ENCODE measurements around the gene GSG1. TPM values are rescaled to one million over a fixed set of nuclear protein-coding genes. Genes with fewer than 3 reads are reported as not detected.

The GSG1 gene
- total RNA-seq, 1 donor from 2014 or later: not detected

DNA sequence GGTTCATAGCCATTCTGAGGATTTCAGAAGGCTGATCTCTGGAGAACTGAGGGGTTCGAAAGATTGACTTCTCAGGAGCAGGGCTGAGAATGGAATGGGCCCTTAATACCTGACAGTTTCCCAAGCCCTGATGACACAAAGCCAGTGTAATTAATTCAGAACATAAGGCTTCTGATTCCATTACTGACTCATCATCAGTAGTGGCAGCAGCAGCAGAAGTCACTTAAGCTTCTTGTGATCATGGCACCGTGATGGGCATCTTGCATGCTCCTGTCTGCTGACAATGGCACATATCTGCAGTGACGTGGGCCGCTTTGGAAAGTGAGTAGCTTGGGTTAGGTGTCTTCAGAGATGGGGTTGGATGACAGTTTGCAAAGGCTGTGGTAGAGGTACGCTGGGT, 38.2 kb upstream of the GSG1 start:
- Histone ChIP-seq H3K4me1 (peaks cover 21% of the 10 kb centered on the region), H3K36me3 (no peaks in the 10 kb centered on the region), H3K9me3 (replicated peaks) (no peaks in the 10 kb centered on the region), H3K27ac (replicated peaks) (no peak overlapping the region), H3K4me3 (no peak overlapping the region), H3K27me3 (ENCODE audit: low read depth) (no peaks in the 10 kb centered on the region)
- no peak for DNase-seq
- TF ChIP-seq, protein P1, sequence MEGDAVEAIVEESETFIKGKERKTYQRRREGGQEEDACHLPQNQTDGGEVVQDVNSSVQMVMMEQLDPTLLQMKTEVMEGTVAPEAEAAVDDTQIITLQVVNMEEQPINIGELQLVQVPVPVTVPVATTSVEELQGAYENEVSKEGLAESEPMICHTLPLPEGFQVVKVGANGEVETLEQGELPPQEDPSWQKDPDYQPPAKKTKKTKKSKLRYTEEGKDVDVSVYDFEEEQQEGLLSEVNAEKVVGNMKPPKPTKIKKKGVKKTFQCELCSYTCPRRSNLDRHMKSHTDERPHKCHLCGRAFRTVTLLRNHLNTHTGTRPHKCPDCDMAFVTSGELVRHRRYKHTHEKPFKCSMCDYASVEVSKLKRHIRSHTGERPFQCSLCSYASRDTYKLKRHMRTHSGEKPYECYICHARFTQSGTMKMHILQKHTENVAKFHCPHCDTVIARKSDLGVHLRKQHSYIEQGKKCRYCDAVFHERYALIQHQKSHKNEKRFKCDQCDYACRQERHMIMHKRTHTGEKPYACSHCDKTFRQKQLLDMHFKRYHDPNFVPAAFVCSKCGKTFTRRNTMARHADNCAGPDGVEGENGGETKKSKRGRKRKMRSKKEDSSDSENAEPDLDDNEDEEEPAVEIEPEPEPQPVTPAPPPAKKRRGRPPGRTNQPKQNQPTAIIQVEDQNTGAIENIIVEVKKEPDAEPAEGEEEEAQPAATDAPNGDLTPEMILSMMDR (IDR thresholded peaks at IDR 0.05; ENCODE audit: borderline replicate concordance): no peak
- intact Hi-C loops (cut with micrococcal nuclease): no loop called here

DNA sequence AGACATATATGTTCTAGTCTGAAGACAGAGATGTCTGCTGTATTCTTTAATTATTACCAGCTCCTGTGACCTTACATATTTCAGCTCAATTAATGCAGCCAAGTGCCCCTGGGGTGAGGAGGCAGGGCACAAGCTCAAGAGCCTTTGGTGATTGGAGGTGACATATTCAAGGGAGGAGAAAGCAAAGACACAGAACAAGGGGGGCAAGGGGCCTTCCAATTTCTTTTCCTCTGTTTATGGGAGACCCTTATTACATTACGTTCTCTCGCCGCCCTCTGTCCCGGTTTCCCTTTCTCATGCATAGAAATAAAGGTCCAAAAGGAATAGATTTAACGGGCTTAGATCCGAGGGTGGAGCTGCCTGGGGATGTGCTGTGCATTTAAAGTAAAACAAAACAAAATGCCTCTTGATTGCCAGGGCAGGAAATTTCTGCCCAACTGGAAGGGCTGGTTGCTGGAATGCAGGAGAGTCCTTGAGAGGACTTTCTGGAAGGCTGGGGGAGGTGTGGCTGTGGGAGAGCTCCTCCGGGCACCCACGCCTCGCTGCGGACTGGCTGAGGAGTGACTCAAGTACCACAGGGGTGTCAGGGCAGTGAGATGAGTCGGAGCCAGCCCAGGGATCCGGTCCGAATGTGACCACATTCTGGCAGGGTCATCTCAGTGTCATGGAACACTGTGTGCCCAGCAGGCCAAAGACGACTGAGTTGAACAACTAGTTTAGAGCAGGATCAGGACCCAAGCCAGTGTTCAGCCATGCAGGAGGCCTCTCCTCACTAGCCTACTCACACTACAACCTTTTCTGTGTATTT, 32.1 kb upstream of the GSG1 start:
- intact Hi-C loops (cut with micrococcal nuclease): no loop called here
- no peak overlapping the region for H3K27ac ChIP-seq (replicated peaks)
- no peak for DNase-seq

DNA sequence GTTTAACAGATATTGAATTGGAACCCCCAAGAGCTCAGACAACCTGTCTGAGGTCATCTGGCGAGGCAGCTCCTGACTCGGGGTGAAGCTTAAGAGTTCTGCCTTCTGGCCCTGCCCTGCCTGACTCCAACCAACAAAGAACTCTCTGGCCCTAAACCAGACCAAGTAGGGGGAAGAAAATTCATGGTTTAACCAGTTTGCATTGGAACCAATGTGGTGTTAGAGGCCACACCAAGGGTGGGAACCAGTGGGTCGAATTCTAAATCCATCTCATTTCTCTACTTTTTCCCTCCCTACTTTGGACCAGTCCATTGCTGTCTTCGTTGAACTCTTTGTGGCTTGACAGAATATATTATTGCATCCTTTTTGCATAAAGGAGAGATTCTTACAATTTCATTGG, 30.4 kb upstream of the GSG1 start:
- Histone ChIP-seq H3K9me3 (replicated peaks) (no peaks in the 10 kb centered on the region), H3K36me3 (no peaks in the 10 kb centered on the region), H3K27me3 (ENCODE audit: low read depth) (no peaks in the 10 kb centered on the region), H3K4me1 (no peaks in the 10 kb centered on the region), H3K4me3 (no peak overlapping the region), H3K27ac (replicated peaks) (no peak overlapping the region)
- intact Hi-C loops (cut with micrococcal nuclease): no loop called here
- TF ChIP-seq, protein P1 (IDR thresholded peaks at IDR 0.05; ENCODE audit: borderline replicate concordance): no peak
- no peak for DNase-seq

More for the DNA sequence above, 32.1 kb upstream of the GSG1 start:
- Histone ChIP-seq H3K4me3 (no peak overlapping the region), H3K4me1 (no peaks in the 10 kb centered on the region), H3K9me3 (replicated peaks) (no peaks in the 10 kb centered on the region), H3K27me3 (ENCODE audit: low read depth) (no peaks in the 10 kb centered on the region), H3K36me3 (no peaks in the 10 kb centered on the region)
- TF ChIP-seq, protein P1 (IDR thresholded peaks at IDR 0.05; ENCODE audit: borderline replicate concordance): no peak

DNA sequence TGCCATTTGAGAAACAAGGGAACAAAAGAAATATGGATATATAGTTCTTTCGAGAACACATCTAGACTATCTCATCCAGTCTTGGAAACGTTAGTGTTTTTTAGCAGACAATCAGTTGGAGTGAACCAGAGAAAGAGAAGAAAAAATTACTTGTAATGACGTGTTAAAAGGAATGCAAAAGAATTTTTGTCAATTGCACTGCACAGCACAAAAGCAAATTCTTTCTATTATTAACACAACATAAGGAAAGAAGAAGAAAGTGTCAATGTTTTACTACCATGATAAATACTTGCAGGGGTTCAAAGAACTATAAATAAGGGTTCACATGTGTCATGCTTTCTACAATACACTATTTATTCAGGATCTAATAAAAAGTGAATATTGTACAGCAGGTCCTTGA, 27.5 kb upstream of the GSG1 start:
- H3K9me3 ChIP-seq (replicated peaks): no peaks in the 10 kb centered on the region
- no peaks in the 10 kb centered on the region for H3K27me3 ChIP-seq (ENCODE audit: low read depth)
- H3K4me3 ChIP-seq: no peak overlapping the region
- H3K4me1 ChIP-seq: no peaks in the 10 kb centered on the region
- no peaks in the 10 kb centered on the region for H3K36me3 ChIP-seq
- intact Hi-C loops (cut with micrococcal nuclease): no loop called here
- DNase-seq: no peak
- no peak overlapping the region for H3K27ac ChIP-seq (replicated peaks)
- TF ChIP-seq, protein P1 (IDR thresholded peaks at IDR 0.05; ENCODE audit: borderline replicate concordance): no peak

DNA sequence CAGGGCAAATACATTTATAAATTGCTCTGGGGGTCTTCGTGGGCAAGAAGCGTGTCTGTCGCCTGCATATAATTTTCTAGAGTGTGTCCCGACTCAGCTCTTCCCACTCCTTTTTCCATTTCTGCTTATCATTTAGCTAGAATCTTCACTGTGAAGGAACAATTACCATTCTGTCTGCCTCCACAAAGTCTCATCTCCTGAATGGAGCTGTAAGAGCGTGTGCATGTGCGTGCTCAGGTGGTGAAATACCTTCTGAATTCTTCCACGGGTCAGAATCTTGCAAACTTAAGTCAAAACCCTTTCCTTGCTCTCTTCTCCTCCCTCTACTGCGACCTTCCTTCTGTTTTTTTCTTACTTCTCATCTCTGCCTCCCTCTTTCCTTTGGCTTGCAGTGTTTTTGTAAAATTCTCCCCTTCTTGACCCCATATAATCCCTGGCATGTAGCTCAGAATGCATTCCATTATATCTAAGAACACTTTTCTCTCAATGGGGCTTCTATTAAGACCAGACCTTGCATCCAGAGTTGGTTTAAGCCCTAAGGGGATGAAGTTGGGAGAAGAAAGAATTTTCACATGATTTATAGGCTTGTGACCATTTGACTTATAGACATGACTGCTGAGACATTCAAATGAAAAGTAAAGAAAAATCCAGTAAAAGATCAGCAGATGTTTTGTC, 25.0 kb upstream of the GSG1 start:
- DNase-seq: no peak
- Histone ChIP-seq H3K9me3 (replicated peaks) (no peaks in the 10 kb centered on the region), H3K36me3 (no peaks in the 10 kb centered on the region), H3K4me3 (no peak overlapping the region), H3K27ac (replicated peaks) (no peak overlapping the region), H3K4me1 (no peaks in the 10 kb centered on the region), H3K27me3 (ENCODE audit: low read depth) (no peaks in the 10 kb centered on the region)
- TF ChIP-seq, protein P1 (IDR thresholded peaks at IDR 0.05; ENCODE audit: borderline replicate concordance): no peak
- intact Hi-C loops (cut with micrococcal nuclease): no loop called here

Measured in left ventricle myocardium inferior (tissue), 1 donor.